Forelimb muscle (tissue), 1 donor: Measurements from ENCODE around the gene KIR2DL1. TPM values are rescaled to one million over a fixed set of nuclear protein-coding genes. Genes with fewer than 3 reads are reported as not detected.
"Not testable (repeated sequence)": the region's sequence is repeated elsewhere in the genome, so short reads cannot be mapped to it uniquely, and the experiment has no call there.

ENCODE experiments used
- DNase-seq: peaks from one replicate; pipeline ENCODE4 v3.0.0-alpha.2; 2013; ENCODE audit warnings: low read depth
- polyA plus RNA-seq: library from polyadenylated mRNA; unstranded; fragments of 120-200 nt; gene quantifications from one replicate; pipeline ENCODE4 v1.2.1, GENCODE V29; 2013; ENCODE audit not compliant: insufficient read length

The KIR2DL1 gene
- polyA plus RNA-seq, 1 donor: not detected

DNA sequence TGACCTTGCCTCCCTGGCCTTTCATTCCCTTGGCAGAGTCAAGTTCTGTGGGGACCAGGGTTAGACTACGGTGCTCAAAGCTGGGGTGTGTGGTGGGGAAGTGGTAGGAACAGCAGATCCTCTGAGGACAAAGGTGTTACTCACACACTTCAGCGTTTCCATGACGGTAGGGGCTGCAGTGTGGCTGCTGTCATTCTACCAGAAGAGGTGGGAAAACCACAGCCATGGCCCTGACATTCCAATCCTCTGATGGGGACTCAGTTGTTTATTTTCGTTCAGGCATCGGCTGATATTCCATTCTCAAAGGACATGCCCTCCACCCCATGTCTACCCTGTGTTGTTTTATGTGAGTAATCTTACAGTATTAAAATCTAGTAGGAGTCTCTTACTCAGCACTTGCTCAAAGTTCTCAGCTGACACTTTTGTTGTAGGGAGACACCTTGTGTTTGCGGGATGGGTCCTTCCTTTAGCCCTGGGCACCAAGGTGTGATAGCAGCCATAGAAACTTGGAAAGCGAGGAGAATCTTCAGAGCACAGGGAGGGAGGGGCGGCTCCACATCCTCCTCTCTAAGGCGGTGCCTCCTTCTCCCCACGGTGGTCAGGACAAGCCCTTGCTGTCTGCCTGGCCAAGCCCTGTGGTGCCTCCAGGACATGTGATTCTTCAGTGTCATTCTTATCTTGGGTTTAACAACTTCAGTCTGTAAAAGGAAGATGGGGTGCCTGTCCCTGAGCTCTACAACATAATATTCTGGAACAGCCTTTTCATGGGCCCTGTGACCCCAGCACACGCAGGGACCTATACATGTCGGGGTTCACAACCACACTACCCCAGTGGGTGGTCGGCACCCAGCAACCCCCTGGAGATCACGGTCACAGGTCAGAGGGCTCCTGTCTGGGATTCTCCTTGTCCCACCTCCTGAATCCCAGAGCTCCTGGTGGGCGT, 1.7 kb downstream of the KIR2DL1 start:
- DNase-seq: not testable (repeated sequence)

DNA sequence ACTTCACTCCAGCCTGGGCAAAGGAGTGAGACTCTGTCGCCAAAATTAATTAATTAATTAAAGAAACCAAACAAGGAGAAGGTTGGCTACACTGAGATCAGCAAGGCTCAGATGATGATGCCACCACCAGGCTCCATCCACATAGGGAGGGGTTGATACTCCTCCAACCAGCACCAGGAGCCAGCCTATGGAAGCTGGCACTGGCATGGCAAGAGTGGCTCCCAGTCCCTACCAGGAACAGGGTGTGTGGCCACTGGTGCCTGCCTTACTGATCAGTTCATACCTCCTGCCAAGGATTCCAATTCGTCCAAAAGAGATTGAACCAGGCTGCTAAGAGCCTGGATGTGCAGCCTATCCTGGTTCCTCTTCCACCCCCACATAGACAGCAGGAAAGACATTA, 3.1 kb downstream of the KIR2DL1 start:
- DNase-seq: not testable (repeated sequence)

DNA sequence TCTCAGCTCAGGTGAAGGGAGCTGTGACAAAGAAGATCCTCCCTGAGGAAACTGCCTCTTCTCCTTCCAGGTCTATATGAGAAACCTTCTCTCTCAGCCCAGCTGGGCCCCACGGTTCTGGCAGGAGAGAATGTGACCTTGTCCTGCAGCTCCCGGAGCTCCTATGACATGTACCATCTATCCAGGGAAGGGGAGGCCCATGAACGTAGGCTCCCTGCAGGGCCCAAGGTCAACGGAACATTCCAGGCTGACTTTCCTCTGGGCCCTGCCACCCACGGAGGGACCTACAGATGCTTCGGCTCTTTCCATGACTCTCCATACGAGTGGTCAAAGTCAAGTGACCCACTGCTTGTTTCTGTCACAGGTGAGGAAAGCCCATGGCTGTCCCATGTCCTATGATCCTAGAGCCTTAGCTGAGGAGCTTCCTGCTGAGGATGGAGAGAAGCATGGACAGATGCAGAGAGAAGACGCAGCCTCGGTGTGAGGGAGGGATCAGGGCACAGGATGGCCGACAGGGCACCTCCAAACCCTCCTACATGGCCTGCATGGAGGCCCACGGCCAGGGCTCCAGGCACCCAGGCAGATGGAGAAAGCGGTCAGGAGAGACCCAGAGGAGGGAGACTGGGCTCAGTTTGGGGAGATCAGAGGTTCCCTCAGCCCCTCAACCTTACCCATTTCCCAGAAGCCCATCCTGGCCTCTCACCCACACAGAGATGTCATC, 5.7 kb downstream of the KIR2DL1 start:
- not testable (repeated sequence) for DNase-seq

DNA sequence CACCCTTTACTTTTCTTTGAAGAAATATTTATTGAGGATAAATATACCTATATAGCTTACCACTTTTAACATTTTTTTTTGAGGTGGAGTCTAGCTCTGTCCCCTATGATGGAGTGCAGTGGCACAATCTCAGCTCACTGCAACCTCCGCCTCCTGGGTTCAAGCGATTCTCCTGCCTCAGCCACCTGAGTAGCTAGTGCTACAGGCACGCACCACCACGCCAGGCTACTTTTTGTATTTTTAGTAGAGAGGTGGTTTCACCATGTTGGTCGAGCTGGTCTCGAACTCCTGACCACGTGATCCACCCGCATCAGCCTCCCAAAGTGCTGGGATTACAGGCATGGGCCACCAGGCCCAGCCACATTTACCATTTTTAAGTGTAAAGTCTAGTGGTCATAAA, 6.2 kb downstream of the KIR2DL1 start:
- DNase-seq: not testable (repeated sequence)

DNA sequence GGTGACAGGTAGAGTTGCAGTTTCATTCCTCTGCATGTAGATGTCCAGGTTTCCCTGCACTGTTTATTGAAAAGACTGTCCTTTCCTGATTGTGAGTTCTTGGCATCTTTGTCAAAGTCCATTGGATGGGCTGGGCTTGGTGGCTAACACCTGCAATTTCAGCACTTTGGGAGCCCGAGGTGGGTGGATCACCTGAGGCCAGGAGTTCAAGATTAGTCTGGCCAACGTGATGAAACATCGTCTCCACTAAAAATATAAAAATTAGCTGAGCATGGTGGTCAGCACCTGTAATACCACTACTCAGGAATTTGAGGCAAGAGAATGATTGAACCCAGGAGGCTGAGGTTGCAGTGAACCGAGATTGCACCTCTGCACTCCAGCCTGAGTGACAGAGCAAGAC, 8.3 kb downstream of the KIR2DL1 start:
- not testable (repeated sequence) for DNase-seq

DNA sequence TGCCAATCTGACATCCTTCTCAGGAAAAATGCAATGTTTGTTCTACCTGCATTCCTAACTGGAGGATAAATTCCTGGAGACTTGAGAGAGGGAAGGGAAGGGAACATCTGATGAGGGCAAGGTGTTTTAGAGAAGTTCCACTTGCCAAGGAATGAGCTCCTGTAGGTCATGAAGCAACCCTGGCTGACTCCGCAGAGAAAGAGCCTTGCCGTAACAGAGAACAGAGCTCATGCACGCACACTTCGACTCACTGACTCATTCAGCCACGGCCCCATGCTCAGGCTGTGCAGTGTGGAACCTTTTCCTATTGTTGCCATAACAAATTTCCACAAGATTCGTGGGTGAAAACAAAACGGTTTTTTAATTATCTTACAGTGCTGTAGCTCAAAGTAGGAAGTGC, 9.3 kb downstream of the KIR2DL1 start:
- DNase-seq: not testable (repeated sequence)

DNA sequence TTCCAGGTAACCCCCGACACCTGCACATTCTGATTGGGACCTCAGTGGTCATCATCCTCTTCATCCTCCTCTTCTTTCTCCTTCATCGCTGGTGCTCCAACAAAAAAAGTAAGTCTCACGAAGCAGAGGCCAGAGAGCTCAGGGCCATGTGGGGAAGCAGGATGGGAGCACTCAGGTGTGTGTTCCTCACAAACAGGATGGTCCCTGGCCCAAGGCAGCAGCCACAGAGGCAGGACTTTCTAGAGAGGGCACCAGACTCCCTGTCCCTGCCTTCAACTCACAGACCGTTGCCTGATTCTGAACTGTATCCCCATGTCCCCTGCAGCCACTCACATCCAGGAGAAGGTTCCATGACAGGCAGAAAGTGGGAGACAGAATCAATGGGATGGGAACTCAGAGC, 13.3 kb downstream of the KIR2DL1 start:
- DNase-seq: not testable (repeated sequence)

DNA sequence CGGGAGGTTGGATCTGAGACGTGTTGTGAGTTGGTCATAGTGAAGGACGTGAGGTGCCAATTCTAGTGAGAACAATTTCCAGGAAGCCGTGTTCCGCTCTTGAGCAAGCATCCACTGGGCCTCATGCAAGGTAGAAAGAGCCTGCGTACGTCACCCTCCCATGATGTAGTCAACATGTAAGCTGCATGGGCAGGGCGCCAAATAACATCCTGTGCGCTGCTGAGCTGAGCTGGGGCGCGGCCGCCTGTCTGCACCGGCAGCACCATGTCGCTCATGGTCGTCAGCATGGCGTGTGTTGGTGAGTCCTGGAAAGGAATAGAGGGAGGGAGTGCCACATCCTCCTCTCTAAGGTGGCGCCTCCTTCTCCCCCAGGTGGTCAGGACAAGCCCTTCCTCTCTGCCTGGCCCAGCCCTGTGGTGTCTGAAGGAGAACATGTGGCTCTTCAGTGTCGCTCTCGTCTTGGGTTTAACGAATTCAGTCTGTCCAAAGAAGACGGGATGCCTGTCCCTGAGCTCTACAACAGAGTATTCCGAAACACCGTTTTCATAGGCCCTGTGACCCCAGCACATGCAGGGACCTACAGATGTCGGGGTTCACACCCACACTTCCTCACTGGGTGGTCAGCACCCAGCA, 16.6 kb downstream of the KIR2DL1 start:
- not testable (repeated sequence) for DNase-seq

DNA sequence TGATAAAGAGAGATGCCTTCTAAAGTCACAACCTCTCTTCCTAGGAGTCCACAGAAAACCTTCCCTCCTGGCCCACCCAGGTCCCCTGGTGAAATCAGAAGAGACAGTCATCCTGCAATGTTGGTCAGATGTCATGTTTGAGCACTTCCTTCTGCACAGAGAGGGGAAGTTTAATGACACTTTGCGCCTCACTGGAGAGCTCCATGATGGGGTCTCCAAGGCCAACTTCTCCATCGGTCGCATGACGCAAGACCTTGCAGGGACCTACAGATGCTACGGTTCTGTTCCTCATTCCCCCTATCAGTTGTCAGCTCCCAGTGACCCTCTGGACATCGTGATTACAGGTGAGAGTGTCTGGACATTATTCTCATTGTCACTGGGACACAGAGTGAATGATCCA, 18.6 kb downstream of the KIR2DL1 start:
- DNase-seq: not testable (repeated sequence)

DNA sequence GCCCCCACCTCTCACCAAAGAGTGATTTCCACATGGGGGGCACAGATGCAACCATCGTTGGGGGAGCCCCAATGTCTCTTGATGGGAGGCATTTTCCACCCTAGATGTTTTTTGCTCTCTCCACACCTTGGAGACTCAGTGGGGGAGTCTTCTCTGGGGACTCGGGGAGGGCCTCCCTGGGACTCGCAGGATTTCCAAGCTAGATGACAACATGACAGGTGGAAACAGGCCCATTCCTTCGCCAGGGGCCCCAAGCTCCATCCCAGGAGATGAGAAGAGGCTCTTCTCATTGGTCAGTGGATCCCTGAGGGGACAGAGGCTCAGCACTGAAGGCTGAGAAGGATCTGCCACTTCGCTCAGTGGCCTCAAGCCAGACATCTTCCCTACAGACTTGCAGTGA, 21.1 kb downstream of the KIR2DL1 start:
- no peak for DNase-seq

DNA sequence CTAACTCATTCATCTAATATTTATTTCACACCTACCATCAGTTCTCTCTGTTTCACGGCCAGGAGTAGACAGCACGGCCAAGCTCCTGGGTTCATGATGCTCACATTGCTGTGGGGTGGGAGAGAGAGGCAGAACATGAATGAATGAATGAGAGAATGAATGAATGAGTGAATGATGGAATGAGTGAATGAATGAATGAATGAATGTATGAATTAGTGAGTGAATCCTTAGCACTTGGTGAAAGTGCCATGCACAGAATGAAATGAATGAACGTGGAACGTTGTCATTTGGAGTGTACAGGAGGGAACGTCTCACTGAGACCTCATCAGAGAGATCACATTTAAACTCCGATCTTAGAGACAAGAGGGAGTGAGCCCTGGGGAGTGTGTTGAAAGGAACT, 21.9 kb downstream of the KIR2DL1 start:
- no peak for DNase-seq

DNA sequence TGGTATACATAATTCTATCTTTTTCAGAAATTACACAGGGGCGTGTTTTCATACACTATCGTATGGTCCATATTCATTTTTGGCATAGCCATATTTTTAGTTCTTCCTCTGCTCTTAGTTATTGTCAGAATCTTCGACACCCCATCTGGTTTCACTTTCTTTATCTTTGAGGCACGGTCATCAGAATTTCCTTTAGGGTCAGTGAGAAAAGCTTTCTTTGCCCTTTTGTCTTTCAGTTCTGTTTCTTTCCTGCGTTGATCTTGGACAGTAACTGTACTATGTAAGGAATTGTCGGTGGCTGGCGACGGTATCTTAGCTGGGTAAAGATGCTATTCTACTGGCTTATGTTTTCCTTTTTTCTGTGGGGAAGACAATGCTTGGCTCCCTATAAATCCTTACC, 23.2 kb downstream of the KIR2DL1 start:
- peak; percentile 1 for DNase-seq

DNA sequence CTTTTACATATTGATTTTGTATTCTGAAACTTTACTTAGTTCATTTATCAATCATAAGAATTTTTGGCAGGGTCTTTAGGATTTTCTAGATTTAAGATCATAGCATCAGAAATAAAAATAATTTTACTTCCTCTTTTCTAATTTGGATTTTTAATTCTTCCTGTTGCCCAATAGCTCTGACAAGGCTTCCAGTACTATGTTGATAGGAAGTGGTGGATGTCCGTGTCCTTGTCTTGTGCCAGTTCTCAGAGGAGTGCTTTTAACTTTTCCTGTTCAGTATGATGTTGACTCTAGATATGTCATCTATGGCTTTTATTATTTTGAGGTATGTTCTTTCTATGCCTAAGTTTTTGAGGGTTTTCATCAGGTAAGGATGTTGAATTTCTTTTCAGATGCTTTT, 26.2 kb downstream of the KIR2DL1 start:
- no peak for DNase-seq

DNA sequence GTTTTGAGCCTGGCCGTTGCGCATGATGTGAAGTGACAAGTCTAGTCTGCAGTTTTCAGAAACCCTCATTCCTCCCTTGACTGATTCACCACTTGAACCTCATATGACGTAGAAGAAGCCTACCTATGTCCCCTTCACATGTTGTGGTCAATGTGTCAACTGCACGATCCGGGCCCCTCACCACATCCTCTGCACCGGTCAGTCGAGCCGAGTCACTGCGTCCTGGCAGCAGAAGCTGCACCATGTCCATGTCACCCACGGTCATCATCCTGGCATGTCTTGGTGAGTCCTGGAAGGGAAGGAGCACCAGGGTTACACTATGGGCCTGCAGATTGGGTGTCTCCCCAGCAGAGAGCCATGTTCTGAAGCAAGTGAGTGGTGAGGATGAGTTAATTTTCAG, 33.8 kb downstream of the KIR2DL1 start, which contains the start of gene KIR2DL4:
Gene KIR2DL4, plus strand, starts transcription at position 201 of the 400 bp plus-strand sequence. Its CDS starts 42 bp downstream, at position 243.
- DNase-seq: no peak

DNA sequence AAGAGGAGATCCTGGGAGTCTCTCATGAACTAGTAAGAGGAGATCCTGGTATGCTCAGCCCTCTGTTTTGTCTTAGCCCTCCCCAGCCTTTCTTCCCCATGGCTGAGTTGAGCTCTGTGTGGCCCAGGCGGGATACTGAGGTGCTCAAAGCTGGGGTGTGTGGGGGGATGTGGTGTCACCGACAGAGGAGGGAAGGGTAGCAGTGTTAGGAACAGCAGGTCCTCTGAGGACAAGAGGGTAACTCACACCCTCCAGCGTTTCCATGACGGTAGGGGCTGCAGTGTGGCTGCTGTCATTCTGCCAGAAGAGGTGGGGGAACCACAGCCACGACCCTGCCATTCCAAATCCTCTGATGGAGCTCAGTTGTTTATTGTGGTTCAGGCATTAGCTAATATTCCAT, 34.5 kb downstream of the KIR2DL1 start:
- no peak for DNase-seq

DNA sequence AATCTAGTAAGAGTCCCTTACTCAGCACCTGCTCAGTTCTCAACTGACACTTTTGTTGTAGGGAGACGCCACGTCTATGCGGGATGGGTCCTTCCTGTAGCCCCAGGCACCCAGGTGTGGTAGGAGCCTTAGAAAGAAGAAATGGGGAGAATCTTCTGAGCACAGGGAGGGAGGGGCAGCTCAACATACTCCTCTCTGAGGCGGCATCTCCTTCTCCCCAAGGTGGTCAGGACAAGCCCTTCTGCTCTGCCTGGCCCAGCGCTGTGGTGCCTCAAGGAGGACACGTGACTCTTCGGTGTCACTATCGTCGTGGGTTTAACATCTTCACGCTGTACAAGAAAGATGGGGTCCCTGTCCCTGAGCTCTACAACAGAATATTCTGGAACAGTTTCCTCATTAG, 35.0 kb downstream of the KIR2DL1 start:
- DNase-seq: no peak

DNA sequence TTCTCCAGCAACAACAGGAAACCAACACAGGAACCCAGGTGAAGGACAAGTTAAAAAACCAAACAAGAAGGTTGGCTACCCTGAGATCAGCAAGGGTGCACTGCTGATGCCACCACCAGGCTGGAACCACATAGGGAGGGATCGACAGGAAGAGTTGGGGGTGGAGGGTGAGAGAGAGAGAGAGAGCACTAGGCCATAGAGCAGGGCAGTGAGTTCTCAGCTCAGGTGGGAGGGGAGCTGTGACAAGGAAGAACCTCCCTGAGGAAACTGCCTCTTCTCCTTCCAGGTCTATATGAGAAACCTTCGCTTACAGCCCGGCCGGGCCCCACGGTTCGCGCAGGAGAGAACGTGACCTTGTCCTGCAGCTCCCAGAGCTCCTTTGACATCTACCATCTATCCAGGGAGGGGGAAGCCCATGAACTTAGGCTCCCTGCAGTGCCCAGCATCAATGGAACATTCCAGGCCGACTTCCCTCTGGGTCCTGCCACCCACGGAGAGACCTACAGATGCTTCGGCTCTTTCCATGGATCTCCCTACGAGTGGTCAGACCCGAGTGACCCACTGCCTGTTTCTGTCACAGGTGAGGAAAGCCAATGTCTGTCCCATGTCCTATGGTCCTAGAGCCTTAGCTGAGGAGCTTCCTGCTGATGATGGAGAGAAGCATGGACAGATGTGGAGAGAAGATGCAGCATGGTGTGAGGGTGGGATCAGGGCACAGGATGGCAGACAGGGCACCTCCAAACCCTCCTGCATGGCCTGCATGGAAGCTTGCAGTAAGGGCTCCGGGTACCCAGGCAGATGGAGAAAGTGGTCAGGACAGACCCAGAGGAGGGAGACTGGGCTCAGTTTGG, 36.3 kb downstream of the KIR2DL1 start:
- DNase-seq: no peak

DNA sequence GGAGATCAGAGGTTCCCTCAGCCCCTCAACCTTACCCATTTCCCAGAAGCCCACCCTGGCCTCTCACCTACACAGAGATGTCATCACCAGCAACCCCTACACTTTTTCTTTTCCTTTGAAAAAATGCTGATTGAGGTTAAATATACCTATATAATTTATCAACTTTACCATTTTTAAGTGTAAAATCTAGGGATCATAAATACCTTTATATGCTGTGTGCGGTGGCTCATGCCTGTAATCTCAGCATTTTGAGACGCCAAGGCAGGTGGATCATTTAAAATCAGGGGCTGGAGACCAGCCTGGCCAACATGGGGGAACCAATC, 36.9 kb downstream of the KIR2DL1 start:
- no peak for DNase-seq

DNA sequence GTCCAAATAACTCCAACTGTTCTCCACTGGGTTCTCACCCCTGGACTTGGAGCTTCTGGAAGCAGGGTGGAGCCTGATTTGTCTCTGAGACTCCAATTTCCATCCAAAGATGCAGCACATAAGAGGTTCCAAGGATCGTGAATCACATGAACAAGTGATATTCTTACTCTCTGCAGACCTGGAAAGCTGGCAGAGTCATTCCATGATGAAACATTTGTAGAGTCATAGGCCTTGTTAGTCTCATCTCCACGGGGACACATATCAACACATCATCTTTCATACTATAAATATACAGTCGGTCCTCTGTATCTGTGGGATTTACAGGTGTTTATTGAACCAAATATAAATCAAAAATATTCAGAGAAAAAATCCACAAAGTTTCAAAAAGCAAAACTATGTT, 45.0 kb downstream of the KIR2DL1 start:
- DNase-seq: not testable (repeated sequence)

DNA sequence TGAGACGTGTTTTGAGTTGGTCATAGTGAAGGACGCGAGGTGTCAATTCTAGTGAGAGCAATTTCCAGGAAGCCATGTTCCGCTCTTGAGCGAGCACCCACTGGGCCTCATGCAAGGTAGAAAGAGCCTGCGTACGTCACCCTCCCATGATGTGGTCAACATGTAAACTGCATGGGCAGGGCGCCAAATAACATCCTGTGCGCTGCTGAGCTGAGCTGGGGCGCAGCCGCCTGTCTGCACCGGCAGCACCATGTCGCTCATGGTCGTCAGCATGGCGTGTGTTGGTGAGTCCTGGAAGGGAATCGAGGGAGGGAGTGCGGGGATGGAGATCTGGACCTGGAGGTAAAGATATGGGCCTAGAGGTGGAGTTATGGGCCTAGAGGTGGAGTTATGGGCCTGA, 46.7 kb downstream of the KIR2DL1 start, which contains the start of gene KIR3DL1:
Gene KIR3DL1, plus strand, starts transcription at position 218 of the 400 bp plus-strand sequence.
- DNase-seq: not testable (repeated sequence)
